Astrocyte (in vitro differentiated cells and primary cell): Measurements from ENCODE around the gene RASGEF1C. TPM values are rescaled to one million over a fixed set of nuclear protein-coding genes. Genes with fewer than 3 reads are reported as not detected.
"Not testable (repeated sequence)": the region's sequence is repeated elsewhere in the genome, so short reads cannot be mapped to it uniquely, and the experiment has no call there.

ENCODE experiments used
- DNase-seq: peaks from one replicate; pipeline ENCODE4 v3.0.0-alpha.2; 2010; ENCODE audit warnings: low read depth
- FAIRE-seq: peaks from 2 replicates; lab custom pipeline; 2011; peaks lifted over from hg19 to GRCh38; lab: Jason Lieb, UNC
- H2AFZ ChIP-seq: 2 replicates; pipeline ENCODE4 v1.6.0; 2012; ENCODE audit warnings: low read depth, low read length, inconsistent platforms
- H3K27ac ChIP-seq: 2 replicates; pipeline ENCODE4 v1.5.1; 2011; ENCODE audit warnings: low read depth, low read length, inconsistent platforms
- H3K27me3 ChIP-seq: 2 replicates; pipeline ENCODE4 v1.6.0; 2011; ENCODE audit warnings: low read length, inconsistent platforms; ENCODE audit not compliant: insufficient read depth
- H3K36me3 ChIP-seq: 2 replicates; pipeline ENCODE4 v1.5.1; 2011; ENCODE audit warnings: low read length, inconsistent platforms; ENCODE audit not compliant: insufficient read depth
- H3K4me1 ChIP-seq: 2 replicates; pipeline ENCODE4 v1.5.1; 2011; ENCODE audit warnings: low read length, inconsistent platforms; ENCODE audit not compliant: insufficient read depth
- H3K4me2 ChIP-seq: 2 replicates; pipeline ENCODE4 v1.6.0; 2012; ENCODE audit warnings: low read length, inconsistent platforms
- H3K4me3 ChIP-seq: 2 replicates; pipeline ENCODE4 v1.5.1; 2011; ENCODE audit warnings: low read depth, mild to moderate bottlenecking, low read length, inconsistent platforms; ENCODE audit not compliant: insufficient read depth
- H3K79me2 ChIP-seq: 2 replicates; pipeline ENCODE4 v1.6.0; 2012; ENCODE audit warnings: mild to moderate bottlenecking, low read length, inconsistent platforms; ENCODE audit not compliant: insufficient read depth
- H3K9ac ChIP-seq: 2 replicates; pipeline ENCODE4 v1.6.0; 2012; ENCODE audit warnings: mild to moderate bottlenecking, low read length, inconsistent platforms
- H3K9me3 ChIP-seq: 2 replicates; pipeline ENCODE4 v1.5.1; 2012; ENCODE audit warnings: low read depth, mild to moderate bottlenecking, low read length, inconsistent platforms; ENCODE audit not compliant: insufficient read depth
- H4K20me1 ChIP-seq: 2 replicates; pipeline ENCODE4 v1.6.0; 2012; ENCODE audit warnings: low read length, inconsistent platforms; ENCODE audit not compliant: insufficient read depth
- H3K27ac Mint-ChIP-seq: one replicate; pipeline ENCODE4 v1.8.0; 2021; ENCODE audit warnings: mild to moderate bottlenecking, mixed read lengths; ENCODE audit not compliant: unreplicated experiment
- H3K27me3 Mint-ChIP-seq: one replicate; pipeline ENCODE4 v1.8.0; 2021; ENCODE audit warnings: low read depth, mixed read lengths; ENCODE audit not compliant: unreplicated experiment
- H3K36me3 Mint-ChIP-seq: one replicate; pipeline ENCODE4 v1.8.0; 2021; ENCODE audit warnings: low read depth, mixed read lengths; ENCODE audit not compliant: unreplicated experiment
- H3K4me1 Mint-ChIP-seq: one replicate; pipeline ENCODE4 v1.8.0; 2021; ENCODE audit warnings: low read depth, mixed read lengths; ENCODE audit not compliant: unreplicated experiment
- H3K4me3 Mint-ChIP-seq: one replicate; pipeline ENCODE4 v1.8.0; 2021; ENCODE audit warnings: mild to moderate bottlenecking, moderate library complexity, mixed read lengths; ENCODE audit not compliant: unreplicated experiment
- H3K9me3 Mint-ChIP-seq: one replicate; pipeline ENCODE4 v1.8.0; 2021; ENCODE audit warnings: mild to moderate bottlenecking, mixed read lengths; ENCODE audit not compliant: unreplicated experiment
- EZH2 ChIP-seq: IDR thresholded peaks from 2 replicates; pipeline ENCODE4 v1.6.1; 2012; ENCODE audit warnings: mild to moderate bottlenecking, low read length, inconsistent platforms; ENCODE audit not compliant: insufficient read depth
- total RNA-seq: library from RNA; stranded (reverse); gene quantifications from 2 replicates; pipeline ENCODE4 v1.2.1, GENCODE V29; 2021
- TF ChIP-seq, protein P1 (sequence below): IDR thresholded peaks from 2 replicates; pipeline ENCODE4 v1.5.1; 2011; ENCODE audit warnings: low read depth, mild to moderate bottlenecking, inconsistent platforms, low read length, moderate library complexity; ENCODE audit not compliant: insufficient read depth

RASGEF1C gene
- total RNA-seq, 1 donor from 2014 or later, result 0.41 TPM

DNA sequence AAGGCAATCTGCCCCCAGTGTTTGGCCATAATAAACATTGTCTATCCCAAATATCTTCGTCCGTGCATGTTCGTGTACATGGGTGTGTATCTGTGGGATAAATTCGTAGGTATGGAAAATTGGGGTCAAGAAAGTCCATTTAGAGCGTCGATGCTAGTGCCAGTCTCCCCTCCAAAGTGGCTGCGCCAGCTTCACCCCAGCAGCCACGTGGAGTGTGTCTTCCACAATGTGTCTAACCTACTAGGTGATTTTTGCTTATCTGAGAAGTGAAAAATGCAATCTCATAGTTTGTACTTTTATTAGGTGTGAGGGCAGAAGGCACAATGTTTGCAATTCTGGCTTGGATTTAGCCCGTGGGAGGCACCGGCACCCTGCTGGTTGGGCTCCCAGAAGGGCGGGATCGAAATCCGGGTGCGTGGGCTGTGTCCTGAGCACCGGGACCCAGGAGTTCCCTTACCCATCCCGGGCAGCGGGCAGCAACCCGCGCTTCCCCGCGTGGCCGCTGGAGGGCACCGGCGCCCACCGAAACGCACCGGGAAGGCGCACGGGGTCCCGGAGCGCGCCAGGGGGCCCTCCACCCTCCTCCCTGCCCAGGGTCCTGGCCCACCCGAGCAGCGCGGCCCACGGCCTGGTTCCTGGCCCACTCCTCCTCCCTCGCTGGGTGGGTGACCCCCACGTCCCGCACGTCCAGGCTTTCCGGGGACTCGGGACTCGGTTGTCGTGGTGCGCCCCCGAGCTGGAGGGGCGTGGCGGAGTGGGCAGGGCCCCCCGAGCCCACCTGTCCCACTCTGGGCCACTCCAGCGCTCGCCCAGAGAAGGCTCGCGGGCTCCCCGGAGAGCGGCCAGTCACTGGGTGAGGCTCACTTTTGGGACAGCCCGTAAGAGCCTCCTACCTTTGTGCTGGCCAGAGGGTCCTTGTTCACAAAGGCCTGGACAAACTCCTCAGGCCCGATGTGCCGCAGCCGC, 82.0 kb downstream of the RASGEF1C start:
- Histone ChIP-seq H3K27me3 (peaks cover 8% of the 10 kb centered on the region), H3K9me3 (no peaks in the 10 kb centered on the region), H3K36me3 (no peaks in the 10 kb centered on the region), H3K79me2 (no peaks in the 10 kb centered on the region), H3K4me1 (no peaks in the 10 kb centered on the region), H2AFZ (peak overlapping the region; percentile 21), H3K9ac (no peak overlapping the region), H3K4me2 (peak overlapping the region; percentile 14), H4K20me1 (no peaks in the 10 kb centered on the region), H3K4me3 (no peak overlapping the region), H3K27ac (no peak overlapping the region)
- Mint-ChIP-seq H3K4me3 (no peak overlapping the region), H3K9me3 (no peaks in the 10 kb centered on the region), H3K27ac (no peak overlapping the region), H3K27me3 (peaks cover 37% of the 10 kb centered on the region), H3K4me1 (no peaks in the 10 kb centered on the region), H3K36me3 (no peaks in the 10 kb centered on the region)
- DNase-seq, result no peak
- TF ChIP-seq EZH2, result no peak
- TF ChIP-seq, protein P1, sequence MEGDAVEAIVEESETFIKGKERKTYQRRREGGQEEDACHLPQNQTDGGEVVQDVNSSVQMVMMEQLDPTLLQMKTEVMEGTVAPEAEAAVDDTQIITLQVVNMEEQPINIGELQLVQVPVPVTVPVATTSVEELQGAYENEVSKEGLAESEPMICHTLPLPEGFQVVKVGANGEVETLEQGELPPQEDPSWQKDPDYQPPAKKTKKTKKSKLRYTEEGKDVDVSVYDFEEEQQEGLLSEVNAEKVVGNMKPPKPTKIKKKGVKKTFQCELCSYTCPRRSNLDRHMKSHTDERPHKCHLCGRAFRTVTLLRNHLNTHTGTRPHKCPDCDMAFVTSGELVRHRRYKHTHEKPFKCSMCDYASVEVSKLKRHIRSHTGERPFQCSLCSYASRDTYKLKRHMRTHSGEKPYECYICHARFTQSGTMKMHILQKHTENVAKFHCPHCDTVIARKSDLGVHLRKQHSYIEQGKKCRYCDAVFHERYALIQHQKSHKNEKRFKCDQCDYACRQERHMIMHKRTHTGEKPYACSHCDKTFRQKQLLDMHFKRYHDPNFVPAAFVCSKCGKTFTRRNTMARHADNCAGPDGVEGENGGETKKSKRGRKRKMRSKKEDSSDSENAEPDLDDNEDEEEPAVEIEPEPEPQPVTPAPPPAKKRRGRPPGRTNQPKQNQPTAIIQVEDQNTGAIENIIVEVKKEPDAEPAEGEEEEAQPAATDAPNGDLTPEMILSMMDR, result peak; percentile 23
- FAIRE-seq, result no peak

DNA sequence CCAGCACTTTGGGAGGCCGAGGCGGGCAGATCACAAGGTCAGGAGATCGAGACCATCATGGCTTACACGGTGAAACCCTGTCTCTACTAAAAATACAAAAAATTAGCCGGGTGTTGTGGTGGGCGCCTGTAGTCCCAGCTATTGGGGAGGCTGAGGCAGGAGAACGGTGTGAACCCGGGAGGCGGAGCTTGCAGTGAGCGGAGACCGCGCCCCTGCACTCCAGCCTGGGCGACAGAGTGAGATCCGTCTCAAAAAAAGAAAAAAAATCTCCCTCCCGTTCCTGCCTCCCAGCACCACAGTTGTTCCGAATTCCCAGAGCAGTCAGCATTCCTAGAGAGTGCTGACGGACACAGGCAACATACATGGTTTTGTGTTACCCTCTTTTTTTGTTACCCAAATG, 82.9 kb downstream of the RASGEF1C start:
- not testable (repeated sequence) for H2AFZ ChIP-seq, H3K4me3 ChIP-seq, H3K27me3 ChIP-seq, H4K20me1 ChIP-seq, H3K9me3 ChIP-seq, H3K36me3 ChIP-seq, H3K79me2 ChIP-seq, H3K27ac Mint-ChIP-seq, H3K4me1 ChIP-seq, FAIRE-seq, H3K36me3 Mint-ChIP-seq, DNase-seq, H3K4me1 Mint-ChIP-seq, H3K27ac ChIP-seq, H3K9me3 Mint-ChIP-seq, H3K4me2 ChIP-seq, H3K4me3 Mint-ChIP-seq, H3K9ac ChIP-seq
- peaks cover 30% of the 10 kb centered on the region for H3K27me3 Mint-ChIP-seq

DNA sequence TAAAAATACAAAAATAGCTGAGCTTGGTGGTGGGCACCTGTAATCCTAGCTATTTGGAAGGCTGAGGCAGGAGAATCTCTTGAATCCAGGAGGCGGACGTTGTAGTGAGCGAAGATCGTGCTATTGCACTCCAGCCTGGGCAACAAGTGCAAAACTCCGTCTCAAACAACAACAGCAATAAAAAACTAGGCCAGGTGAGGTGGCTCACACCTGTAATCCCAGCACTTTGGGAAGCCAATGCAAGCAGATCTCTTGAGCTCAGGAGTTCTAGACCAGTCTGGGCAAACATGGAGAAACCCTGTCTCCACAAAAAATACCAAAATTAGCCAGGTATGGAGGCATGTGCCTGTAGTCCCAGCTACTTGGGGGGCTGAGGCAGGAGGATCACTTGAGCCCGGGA, 84.3 kb downstream of the RASGEF1C start:
- not testable (repeated sequence) for H3K4me1 Mint-ChIP-seq, H3K27ac Mint-ChIP-seq, H3K9me3 Mint-ChIP-seq, H3K27ac ChIP-seq, H3K27me3 ChIP-seq, H3K36me3 Mint-ChIP-seq, H3K9ac ChIP-seq, H3K4me3 ChIP-seq, H3K79me2 ChIP-seq, FAIRE-seq, DNase-seq, H3K36me3 ChIP-seq, H3K4me1 ChIP-seq, H3K4me3 Mint-ChIP-seq, H4K20me1 ChIP-seq, H3K4me2 ChIP-seq, H2AFZ ChIP-seq, H3K9me3 ChIP-seq
- H3K27me3 Mint-ChIP-seq, result peaks cover 19% of the 10 kb centered on the region
